ENCODE results near the gene FAM170A. TPM values are rescaled to one million over a fixed set of nuclear protein-coding genes. Genes with fewer than 3 reads are reported as not detected.

Gene FAM170A, protein sequence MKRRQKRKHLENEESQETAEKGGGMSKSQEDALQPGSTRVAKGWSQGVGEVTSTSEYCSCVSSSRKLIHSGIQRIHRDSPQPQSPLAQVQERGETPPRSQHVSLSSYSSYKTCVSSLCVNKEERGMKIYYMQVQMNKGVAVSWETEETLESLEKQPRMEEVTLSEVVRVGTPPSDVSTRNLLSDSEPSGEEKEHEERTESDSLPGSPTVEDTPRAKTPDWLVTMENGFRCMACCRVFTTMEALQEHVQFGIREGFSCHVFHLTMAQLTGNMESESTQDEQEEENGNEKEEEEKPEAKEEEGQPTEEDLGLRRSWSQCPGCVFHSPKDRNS
- not detected in 2 replicates for total RNA-seq (2014; rRNA removed; shearing (Covaris generic))

DNA sequence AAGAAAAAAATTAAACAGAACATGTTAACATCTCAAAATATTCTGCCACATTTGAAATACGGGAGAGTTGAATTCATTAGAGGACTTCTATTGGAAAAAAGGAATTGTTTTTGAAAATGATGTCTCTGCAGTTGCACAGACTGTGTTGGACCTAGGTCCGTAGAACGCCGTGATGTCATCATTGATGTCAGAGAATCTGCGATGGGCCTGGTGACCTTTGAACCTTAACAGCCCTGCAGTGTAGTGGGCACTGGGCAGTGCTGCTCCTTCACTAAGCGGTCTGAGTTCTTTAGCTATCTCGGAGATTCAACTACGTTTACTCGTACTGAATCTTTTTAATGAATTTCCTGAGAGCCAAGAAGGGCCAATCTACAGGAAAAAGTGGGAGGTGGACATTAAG is at the start of gene FAM170A:
FAM170A (plus strand) TSS at position 220 of the 400 bp plus-strand sequence. CDS start 211 bp downstream, outside the sequence.
- Histone ChIP-seq H3K9me3 (replicated peaks) (no peaks in the 10 kb centered on the region), H3K4me3 (no peak within 1 kb of the TSS), H3K27ac (no peak within 1 kb of the TSS), H3K36me3 (no peaks in the 10 kb centered on the region), H3K27me3 (no peaks in the 10 kb centered on the region), H3K4me1 (no peaks in the 10 kb centered on the region)
- no peak for DNase-seq

DNA sequence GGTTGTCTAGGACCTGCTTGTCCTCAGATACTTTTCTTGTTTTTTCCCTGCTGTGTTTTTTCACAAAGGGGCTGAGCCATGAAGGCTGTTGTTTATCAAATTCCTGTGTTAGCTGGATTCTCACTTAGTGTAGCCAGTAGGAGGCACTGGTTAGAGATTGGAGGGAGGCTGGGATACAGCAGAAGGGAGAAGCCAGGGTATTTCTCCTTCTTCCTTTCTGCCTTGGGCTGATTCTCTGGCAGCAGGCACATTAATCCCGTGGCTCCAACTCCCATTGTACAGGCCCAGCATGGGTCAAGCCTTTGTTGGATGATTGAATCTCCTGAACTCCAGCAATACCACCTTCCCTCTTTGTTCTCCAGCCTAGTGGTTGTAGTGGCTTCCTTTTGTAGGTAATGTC is 46.4 kb upstream of the FAM170A start:
- DNase-seq: no peak
- H3K36me3 ChIP-seq: no peaks in the 10 kb centered on the region
- H3K27ac ChIP-seq: no peak overlapping the region
- H3K27me3 ChIP-seq: no peaks in the 10 kb centered on the region
- H3K4me1 ChIP-seq: no peaks in the 10 kb centered on the region
- no peak overlapping the region for H3K4me3 ChIP-seq
- H3K9me3 ChIP-seq (replicated peaks): no peaks in the 10 kb centered on the region

DNA sequence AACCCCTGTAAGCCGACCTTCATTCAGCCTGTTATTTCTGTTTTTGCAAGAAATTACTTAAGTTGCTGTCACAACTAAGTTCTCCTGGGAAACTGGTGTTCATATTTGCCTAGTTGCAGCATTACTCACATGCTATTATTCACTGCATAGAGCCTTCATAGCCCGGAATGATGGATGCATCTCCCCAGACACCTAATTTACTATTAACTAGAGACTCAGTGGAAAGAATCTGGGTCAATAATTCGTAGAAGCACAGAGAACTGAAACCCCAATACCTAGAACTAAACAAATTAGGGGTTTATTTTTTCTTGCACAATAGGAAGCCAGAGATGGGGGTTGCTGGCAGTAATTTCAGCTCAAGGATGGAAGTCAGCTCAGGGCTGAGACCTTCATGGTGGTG is 45.7 kb upstream of the FAM170A start:
- no peaks in the 10 kb centered on the region for H3K9me3 ChIP-seq (replicated peaks)
- H3K36me3 ChIP-seq: no peaks in the 10 kb centered on the region
- no peak for DNase-seq
- no peaks in the 10 kb centered on the region for H3K27me3 ChIP-seq
- no peak overlapping the region for H3K27ac ChIP-seq
- H3K4me3 ChIP-seq: no peak overlapping the region
- H3K4me1 ChIP-seq: no peaks in the 10 kb centered on the region

DNA sequence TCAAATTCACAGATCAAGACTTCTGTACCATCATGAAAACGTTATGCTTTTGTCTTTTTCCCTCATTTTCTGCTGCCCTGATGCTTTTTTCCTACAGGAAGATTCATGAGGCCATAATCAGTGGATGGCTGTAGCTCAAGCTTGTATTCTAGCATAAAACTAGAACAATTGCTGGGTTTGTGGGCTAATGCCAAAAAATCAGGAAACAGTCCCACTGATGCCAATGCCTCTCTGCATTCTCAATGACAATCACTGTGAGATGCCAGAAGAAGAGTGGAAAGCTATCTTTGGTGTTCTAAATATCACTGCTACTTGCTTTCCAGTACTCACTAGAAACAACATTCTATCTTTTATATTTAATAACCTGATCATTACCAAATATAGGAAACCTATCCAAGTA is 33.3 kb upstream of the FAM170A start:
- Histone ChIP-seq H3K4me3 (no peak overlapping the region), H3K27me3 (no peaks in the 10 kb centered on the region), H3K36me3 (no peaks in the 10 kb centered on the region), H3K4me1 (no peaks in the 10 kb centered on the region), H3K27ac (no peak overlapping the region), H3K9me3 (replicated peaks) (0 out of 2 replicates have a peak, but pooled peaks cover 3% of the 10 kb centered on the region)
- no peak for DNase-seq

DNA sequence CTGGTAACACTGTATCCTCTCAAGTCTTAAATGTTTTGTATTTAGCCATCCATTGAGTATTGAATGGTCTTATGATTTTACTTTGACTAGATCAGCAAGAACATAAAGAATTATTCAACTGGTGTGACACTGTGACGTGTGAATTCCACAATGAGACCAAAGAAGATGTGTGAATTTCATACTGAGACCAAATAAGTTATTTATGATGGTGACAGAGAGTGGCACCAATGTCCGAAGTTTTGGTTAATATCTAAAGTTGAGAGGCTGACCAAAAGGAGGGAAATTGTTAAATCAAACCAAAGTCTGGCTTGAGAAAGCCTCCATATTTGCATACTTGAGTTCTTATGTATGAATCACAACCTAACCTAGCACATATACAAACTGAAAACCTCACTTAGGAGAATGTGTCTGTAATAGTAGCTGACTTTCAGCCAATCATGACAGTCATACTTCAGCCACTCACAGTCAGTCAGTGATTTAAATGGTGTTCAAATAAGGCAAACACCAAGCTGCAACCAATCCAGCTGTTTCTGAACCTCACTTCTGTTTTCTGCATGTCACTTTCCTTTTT is 31.5 kb upstream of the FAM170A start:
- Histone ChIP-seq H3K27me3 (no peaks in the 10 kb centered on the region), H3K27ac (no peak overlapping the region), H3K9me3 (replicated peaks) (0 out of 2 replicates have a peak, but pooled peaks cover 3% of the 10 kb centered on the region), H3K36me3 (no peaks in the 10 kb centered on the region), H3K4me3 (no peak overlapping the region), H3K4me1 (no peaks in the 10 kb centered on the region)
- DNase-seq: no peak

DNA sequence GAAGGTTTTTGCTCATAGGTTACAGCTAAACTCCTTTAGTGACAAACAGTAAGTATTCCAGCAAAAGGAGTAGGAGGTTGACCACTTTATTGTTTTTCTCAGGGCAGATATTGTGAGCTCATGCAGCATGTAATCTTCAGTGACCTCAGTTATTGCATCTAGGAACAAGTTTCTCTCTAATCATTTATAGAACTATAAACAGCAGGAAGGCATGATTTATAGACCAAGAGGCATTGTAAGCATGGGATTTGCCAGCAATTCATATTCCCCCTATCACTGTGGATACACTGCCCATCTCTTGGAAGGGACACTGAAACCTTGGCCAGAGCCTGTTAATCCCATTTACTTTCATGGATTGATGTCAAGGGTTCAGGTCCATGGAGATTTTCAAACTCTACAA is 15.4 kb upstream of the FAM170A start:
- Histone ChIP-seq H3K4me1 (no peaks in the 10 kb centered on the region), H3K9me3 (replicated peaks) (no peaks in the 10 kb centered on the region), H3K27me3 (no peaks in the 10 kb centered on the region), H3K4me3 (no peak overlapping the region), H3K27ac (no peak overlapping the region), H3K36me3 (no peaks in the 10 kb centered on the region)
- DNase-seq: no peak

DNA sequence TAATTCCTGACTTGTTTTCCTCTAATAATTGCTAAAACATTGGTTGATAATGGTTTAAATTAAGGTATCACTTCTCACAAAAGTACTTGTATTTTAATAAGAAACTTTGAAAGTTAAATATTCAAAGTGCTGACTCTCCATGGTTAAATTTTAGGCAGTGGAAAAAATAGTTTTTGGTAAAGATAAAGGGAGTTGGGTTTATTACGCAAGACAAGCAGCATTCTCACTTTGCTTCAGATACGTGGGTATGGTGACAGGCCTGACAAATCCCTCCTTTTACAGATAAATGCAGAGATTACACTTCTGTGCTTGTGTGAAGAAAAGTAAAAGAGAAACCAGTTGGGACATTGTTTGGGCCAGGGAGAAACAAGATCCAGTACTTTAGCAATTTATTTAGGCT is 14.5 kb upstream of the FAM170A start:
- DNase-seq: no peak

DNA sequence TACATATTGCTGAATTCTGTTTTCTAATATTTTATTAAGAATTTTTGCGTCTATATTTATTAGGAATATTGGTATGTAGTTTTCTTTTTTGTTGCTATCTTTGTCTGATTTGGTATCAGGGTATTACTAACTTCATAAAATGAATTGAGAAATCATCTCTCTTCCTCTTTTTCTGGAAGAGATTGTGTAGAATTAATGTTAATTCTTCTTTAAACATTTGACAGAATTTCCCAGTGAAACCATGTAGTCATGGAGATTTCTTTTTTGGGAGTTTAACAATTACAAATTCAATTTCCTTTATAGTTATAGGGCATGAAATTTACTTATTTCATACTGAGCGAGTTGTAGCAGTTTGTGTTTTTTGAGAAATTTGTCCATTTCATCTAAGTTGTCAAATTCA is 3.3 kb upstream of the FAM170A start:
- DNase-seq: no peak
- no peak overlapping the region for H3K4me3 ChIP-seq
- H3K27me3 ChIP-seq: no peaks in the 10 kb centered on the region
- no peaks in the 10 kb centered on the region for H3K4me1 ChIP-seq
- no peaks in the 10 kb centered on the region for H3K9me3 ChIP-seq (replicated peaks)
- H3K27ac ChIP-seq: no peak overlapping the region
- no peaks in the 10 kb centered on the region for H3K36me3 ChIP-seq

More for the DNA sequence above, 14.5 kb upstream of the FAM170A start:
- no peaks in the 10 kb centered on the region for H3K36me3 ChIP-seq
- H3K27me3 ChIP-seq: no peaks in the 10 kb centered on the region
- H3K4me3 ChIP-seq: no peak overlapping the region
- no peaks in the 10 kb centered on the region for H3K4me1 ChIP-seq
- no peak overlapping the region for H3K27ac ChIP-seq
- H3K9me3 ChIP-seq (replicated peaks): no peaks in the 10 kb centered on the region

DNA sequence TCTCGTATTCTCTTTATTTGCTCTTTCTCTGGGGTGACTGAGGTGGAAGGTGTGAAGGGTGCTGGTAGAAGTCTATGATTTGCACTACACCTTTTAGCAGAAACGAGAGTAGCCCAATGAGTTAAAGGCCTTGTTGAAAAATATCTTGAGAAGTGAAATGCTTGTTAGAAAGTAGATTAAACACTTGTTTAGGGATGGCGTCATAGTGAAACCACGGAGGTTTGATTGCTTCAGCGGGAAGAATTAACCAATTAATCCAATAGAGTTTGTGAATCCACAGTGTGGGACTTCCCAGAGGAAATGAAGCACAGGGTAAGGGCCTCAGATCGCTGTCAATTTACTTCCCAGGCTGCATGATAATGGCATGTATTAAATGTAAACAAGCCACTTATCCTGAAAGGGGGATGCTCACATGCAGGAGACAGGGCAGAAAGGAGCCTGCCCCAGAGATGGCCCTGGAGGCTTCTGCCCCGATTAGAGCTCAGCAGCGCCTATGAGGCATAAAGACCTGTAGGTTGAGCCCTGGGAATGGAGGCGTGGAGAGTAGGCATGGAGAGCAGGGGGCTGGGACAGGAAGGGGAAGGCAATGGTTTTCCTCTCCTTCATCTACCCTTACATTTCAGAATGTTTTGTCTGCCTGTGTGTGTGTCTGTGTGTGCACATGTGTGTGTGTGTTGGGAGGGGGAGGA is 1.5 kb downstream of the FAM170A start:
- H3K4me3 ChIP-seq: no peak overlapping the region
- no peaks in the 10 kb centered on the region for H3K27me3 ChIP-seq
- DNase-seq: no peak
- H3K4me1 ChIP-seq: no peaks in the 10 kb centered on the region
- no peak overlapping the region for H3K27ac ChIP-seq
- H3K9me3 ChIP-seq (replicated peaks): no peaks in the 10 kb centered on the region
- no peaks in the 10 kb centered on the region for H3K36me3 ChIP-seq

DNA sequence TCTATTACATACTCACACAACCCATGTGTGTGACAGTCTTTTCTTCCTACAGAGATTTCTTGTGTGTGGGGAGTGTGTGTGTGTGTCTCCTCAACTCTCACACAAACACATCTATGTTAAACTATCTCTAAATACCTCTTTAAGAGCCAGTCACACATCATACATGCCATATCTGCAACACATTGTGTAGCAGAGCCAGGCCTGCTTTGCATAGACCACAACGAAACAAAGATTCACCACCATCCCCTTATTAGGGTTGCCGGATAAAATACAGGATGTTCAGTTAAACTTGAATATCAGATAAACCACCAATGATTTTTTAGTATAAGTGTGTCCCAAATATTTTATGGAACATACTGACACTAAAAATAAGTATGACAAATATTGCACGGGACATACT is 2.3 kb downstream of the FAM170A start:
- no peaks in the 10 kb centered on the region for H3K4me1 ChIP-seq
- DNase-seq: no peak
- no peak overlapping the region for H3K27ac ChIP-seq
- no peaks in the 10 kb centered on the region for H3K9me3 ChIP-seq (replicated peaks)
- no peaks in the 10 kb centered on the region for H3K36me3 ChIP-seq
- H3K4me3 ChIP-seq: no peak overlapping the region
- H3K27me3 ChIP-seq: no peaks in the 10 kb centered on the region

DNA sequence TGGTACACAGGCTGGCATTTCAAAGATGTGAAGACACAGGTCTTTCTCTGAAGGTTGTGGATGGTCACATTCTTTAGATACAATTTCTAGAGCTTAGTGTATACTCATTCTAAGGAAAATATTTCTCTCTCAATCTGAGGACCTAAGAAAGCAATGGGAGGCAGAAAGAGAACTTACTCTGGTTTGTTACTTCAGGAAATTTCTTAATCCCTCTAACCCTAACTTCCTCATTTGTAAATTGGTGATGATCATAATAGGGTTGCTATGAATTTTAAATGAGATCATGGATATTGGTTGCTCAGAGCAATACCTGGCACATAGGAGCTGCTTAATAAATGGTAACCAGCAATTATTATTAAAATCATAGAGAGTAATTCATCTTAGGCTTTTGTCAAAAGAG is 22.1 kb downstream of the FAM170A start:
- no peaks in the 10 kb centered on the region for H3K36me3 ChIP-seq
- no peaks in the 10 kb centered on the region for H3K9me3 ChIP-seq (replicated peaks)
- H3K4me1 ChIP-seq: no peaks in the 10 kb centered on the region
- no peak overlapping the region for H3K27ac ChIP-seq
- no peaks in the 10 kb centered on the region for H3K27me3 ChIP-seq
- DNase-seq: no peak
- no peak overlapping the region for H3K4me3 ChIP-seq

DNA sequence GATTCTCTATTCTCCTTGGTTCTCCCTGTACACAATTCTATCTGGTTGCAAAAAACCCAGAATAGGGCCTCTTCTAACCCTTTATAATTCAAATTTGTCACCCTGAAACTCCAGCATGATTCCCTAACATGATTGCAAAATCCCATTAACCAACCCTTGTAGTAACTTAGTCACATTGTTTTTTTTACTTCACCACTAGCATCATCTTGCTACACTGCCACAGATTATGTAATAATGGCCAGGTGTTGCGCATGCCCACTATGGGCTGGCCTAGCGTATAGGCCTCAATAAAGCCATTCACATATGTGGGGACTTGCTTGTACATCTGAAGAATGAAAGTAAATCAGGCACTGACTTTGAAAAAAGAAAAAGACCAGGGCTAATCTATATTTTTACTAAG is 25.7 kb downstream of the FAM170A start:
- Histone ChIP-seq H3K27me3 (no peaks in the 10 kb centered on the region), H3K4me3 (no peak overlapping the region), H3K36me3 (no peaks in the 10 kb centered on the region), H3K9me3 (replicated peaks) (no peaks in the 10 kb centered on the region; the same call in 1 of the 2 replicates), H3K4me1 (no peaks in the 10 kb centered on the region), H3K27ac (no peak overlapping the region)
- DNase-seq: no peak

DNA sequence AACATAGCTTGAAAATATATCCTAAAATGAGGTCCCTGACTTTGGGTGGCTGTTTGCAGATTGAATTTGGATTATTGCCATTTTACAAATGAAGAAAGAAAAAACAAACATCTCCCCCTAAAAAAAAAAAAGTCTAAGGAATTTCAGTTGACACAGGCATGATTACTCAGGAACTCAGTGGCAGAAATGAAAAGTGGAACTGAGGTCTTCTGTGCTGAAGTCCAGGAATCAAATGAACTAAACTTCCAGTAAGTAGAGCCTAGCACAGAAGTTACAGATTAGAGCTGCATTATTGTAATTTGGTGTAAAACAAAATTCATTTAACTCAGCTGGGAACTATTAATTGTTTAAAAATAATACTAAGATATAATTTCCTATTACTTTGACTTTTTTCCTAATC is 26.7 kb downstream of the FAM170A start:
- no peak overlapping the region for H3K4me3 ChIP-seq
- no peaks in the 10 kb centered on the region for H3K36me3 ChIP-seq
- no peaks in the 10 kb centered on the region; the same call in 1 of the 2 replicates for H3K9me3 ChIP-seq (replicated peaks)
- no peak overlapping the region for H3K27ac ChIP-seq
- no peaks in the 10 kb centered on the region for H3K4me1 ChIP-seq
- H3K27me3 ChIP-seq: no peaks in the 10 kb centered on the region
- no peak for DNase-seq

DNA sequence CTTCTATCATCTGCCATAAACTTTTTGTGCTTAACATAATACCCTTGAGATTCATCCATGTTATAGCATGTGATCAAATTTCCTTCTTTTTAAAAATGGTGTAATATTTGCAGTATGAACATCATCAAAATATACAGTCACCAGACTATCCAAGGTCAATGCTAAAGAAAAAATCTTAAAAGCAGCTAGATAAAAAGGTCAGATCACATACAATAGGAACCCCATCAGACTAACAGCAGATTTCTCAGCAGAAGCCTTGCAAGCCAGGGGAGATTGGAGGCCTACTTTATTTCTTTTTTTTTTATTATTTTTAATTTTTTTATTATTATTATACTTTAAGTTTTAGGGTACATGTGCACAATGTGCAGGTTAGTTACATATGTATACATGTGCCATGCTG is 37.2 kb downstream of the FAM170A start:
- H3K27me3 ChIP-seq: no peaks in the 10 kb centered on the region
- H3K36me3 ChIP-seq: no peaks in the 10 kb centered on the region
- no peaks in the 10 kb centered on the region for H3K4me1 ChIP-seq
- DNase-seq: no peak
- H3K9me3 ChIP-seq (replicated peaks): no peaks in the 10 kb centered on the region; the same call in 1 of the 2 replicates
- H3K27ac ChIP-seq: no peak overlapping the region
- no peak overlapping the region for H3K4me3 ChIP-seq

DNA sequence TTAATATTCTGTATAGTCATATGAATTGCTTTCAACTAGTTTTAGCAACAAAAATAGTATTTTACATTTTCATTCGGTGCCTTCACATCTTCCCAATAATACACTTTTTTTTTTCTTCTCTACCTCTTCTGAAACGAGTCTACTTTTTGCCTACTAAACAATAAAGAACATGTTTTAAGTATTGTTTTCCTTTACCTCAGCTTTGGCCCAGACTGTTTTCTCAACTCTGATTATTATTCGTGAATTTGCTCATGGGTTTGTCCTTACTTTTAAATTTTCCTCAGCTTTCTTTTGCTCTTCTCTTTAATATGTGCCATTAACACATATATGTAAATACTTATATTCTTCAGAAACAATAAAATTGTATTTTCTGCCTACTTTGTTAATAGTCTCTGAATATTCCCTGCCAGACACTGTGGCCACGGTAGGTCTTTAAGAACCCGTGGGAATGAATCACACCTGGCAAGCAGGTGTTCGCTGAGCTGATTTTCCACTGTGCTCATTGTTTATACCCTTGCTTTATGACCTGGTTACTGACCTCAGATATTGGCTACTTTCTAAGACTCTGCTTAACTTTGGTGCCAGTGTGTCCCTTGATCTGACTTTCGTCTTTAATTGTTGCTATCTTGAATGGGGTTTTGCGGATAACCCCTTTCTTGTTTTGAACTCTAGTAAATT is 49.1 kb downstream of the FAM170A start:
- Histone ChIP-seq H3K4me1 (no peaks in the 10 kb centered on the region), H3K27ac (no peak overlapping the region)

More for the DNA sequence above, 49.1 kb downstream of the FAM170A start:
- Histone ChIP-seq H3K36me3 (no peaks in the 10 kb centered on the region), H3K9me3 (replicated peaks) (no peaks in the 10 kb centered on the region), H3K4me3 (no peak overlapping the region), H3K27me3 (no peaks in the 10 kb centered on the region)
- no peak for DNase-seq
